HepG2 (cell line): ENCODE measurements around the gene AFF2. TPM values are rescaled to one million over a fixed set of nuclear protein-coding genes. Genes with fewer than 3 reads are reported as not detected.

ENCODE experiments used
- ATAC-seq: fragments of 200-7000 bp; cut with Tn5 transposase; 3 replicates; pipeline ENCODE4 v1.9.1; 2020; ENCODE audit warnings: mild to moderate bottlenecking, moderate library complexity
- BruUV-seq: library from RNA; stranded (reverse); fragments of 400-500 nt; replicated peaks from 2 replicates; lab custom pipeline; 2021; lab: Mats Ljungman, UMichigan
- CTCF ChIA-PET: fragments of 300-600 bp; formaldehyde crosslinking; extraction: SDS; loops from one replicate; lab custom pipeline; 2021; ENCODE audit warnings: low total read pairs, inconsistent platforms, low intra/inter-chr PET ratio; lab: Yijun Ruan, JAX
- POLR2A ChIA-PET: fragments of 350-600 bp; sonication (Branson Sonifier 250); formaldehyde crosslinking; loops from one replicate; lab custom pipeline; 2020; ENCODE audit warnings: antibody characterized with exemption, inconsistent platforms; lab: Yijun Ruan, JAX
- DNase-seq: peaks from one replicate; pipeline ENCODE4 v3.0.0-alpha.2; 2015; ENCODE audit warnings: low spot score
- FAIRE-seq: peaks from 3 replicates; lab custom pipeline; 2011; peaks lifted over from hg19 to GRCh38; lab: Jason Lieb, UNC
- H2AFZ ChIP-seq: one replicate; pipeline ENCODE4 v1.6.1; 2011; ENCODE audit warnings: low read length, inconsistent platforms
- H3K27ac ChIP-seq: fragments of 300-600 bp; 3 replicates; pipeline ENCODE4 v1.8.0; 2011; ENCODE audit warnings: mixed run types, mild to moderate bottlenecking, mixed read lengths, low read length, inconsistent platforms; ENCODE audit not compliant: insufficient read depth; ENCODE audit errors: extremely low read length
- H3K27me3 ChIP-seq, 2 experiments: fragments of 200-600 bp in 1 of 2; 2 replicates in 1 of 2; 3 replicates in 1 of 2; pipeline versions ENCODE4 v1.6.0 to v1.8.0; 2011; ENCODE audit warnings: low read length in 2 of 2, mild to moderate bottlenecking in 2 of 2, moderate library complexity in 2 of 2, inconsistent platforms in 1 of 2; ENCODE audit not compliant: insufficient read depth in 2 of 2, control insufficient read depth in 1 of 2
- H3K36me3 ChIP-seq, 2 experiments: fragments of 200-600 bp in 1 of 2; replicated peaks in 1 of 2; 2 replicates in 1 of 2; 3 replicates in 1 of 2; pipeline versions ENCODE4 v1.5.1 to v1.8.0; 2011; ENCODE audit warnings: low read length in 2 of 2, inconsistent platforms in 1 of 2; ENCODE audit not compliant: insufficient read depth in 2 of 2, control insufficient read depth in 1 of 2
- H3K4me1 ChIP-seq: 2 replicates; pipeline ENCODE4 v1.5.1; 2012; ENCODE audit warnings: low read length, inconsistent platforms; ENCODE audit not compliant: insufficient read depth
- H3K4me2 ChIP-seq: 2 replicates; pipeline ENCODE4 v1.6.0; 2011; ENCODE audit warnings: low read depth, low read length, inconsistent platforms
- H3K4me3 ChIP-seq, 3 experiments: fragments of 200-600 bp in 1 of 3; sonication (generic), shearing (Covaris generic) in 1 of 3; replicated peaks in 1 of 3; 2 replicates each; pipeline ENCODE4 v1.5.1; 2011 to 2016; ENCODE audit warnings: low read length in 3 of 3, inconsistent platforms in 2 of 3, low read depth in 2 of 3, mild to moderate bottlenecking in 2 of 3, control low read depth in 1 of 3, mixed read lengths in 1 of 3; ENCODE audit not compliant: insufficient read depth in 1 of 3
- H3K79me2 ChIP-seq: one replicate; pipeline ENCODE4 v1.6.1; 2011; ENCODE audit warnings: low read length, inconsistent platforms; ENCODE audit not compliant: insufficient read depth
- H3K9ac ChIP-seq: 2 replicates; pipeline ENCODE4 v1.6.0; 2011; ENCODE audit warnings: mild to moderate bottlenecking, low read depth, low read length, inconsistent platforms; ENCODE audit not compliant: insufficient read depth
- H3K9me3 ChIP-seq: 2 replicates; pipeline ENCODE4 v1.5.1; 2012; ENCODE audit warnings: mild to moderate bottlenecking, low read length
- H4K20me1 ChIP-seq: 2 replicates; pipeline ENCODE4 v1.6.0; 2011; ENCODE audit warnings: inconsistent platforms, mild to moderate bottlenecking, low read length, moderate library complexity; ENCODE audit not compliant: insufficient read depth
- KDM1A ChIP-seq: IDR thresholded peaks from 2 replicates; pipeline ENCODE4 v1.6.1; 2016; ENCODE audit warnings: missing compliant biosample characterization
- KDM3A ChIP-seq: IDR thresholded peaks from 2 replicates; pipeline ENCODE4 v1.6.1; 2018; ENCODE audit warnings: low read depth, missing compliant biosample characterization
- MTA1 ChIP-seq: sonication (generic); formaldehyde crosslinking; IDR thresholded peaks from 2 replicates; pipeline ENCODE4 v1.4.0; 2020; ENCODE audit warnings: missing genetic modification reagents, mild to moderate bottlenecking, borderline replicate concordance
- PTBP1 ChIP-seq: fragments of 200-400 bp; formaldehyde crosslinking; IDR thresholded peaks from 2 replicates; pipeline ENCODE4 v1.6.1; 2018; ENCODE audit warnings: low read length, low read depth; ENCODE audit not compliant: poor library complexity, severe bottlenecking
- REL ChIP-seq: sonication (generic); formaldehyde crosslinking; conservative IDR thresholded peaks from 2 replicates; pipeline ENCODE4 v1.8.0; 2022; ENCODE audit warnings: mild to moderate bottlenecking, missing genetic modification reagents, moderate library complexity
- SETDB1 ChIP-seq: sonication (generic); formaldehyde crosslinking; IDR thresholded peaks from 2 replicates; pipeline ENCODE4 v1.5.1; 2020; ENCODE audit warnings: missing genetic modification reagents, mild to moderate bottlenecking, borderline replicate concordance
- SP5 ChIP-seq: IDR thresholded peaks from 2 replicates; pipeline ENCODE4 v1.6.1; 2016; ENCODE audit warnings: low read depth, borderline replicate concordance
- TSC22D2 ChIP-seq: sonication (generic); formaldehyde crosslinking; IDR thresholded peaks from 2 replicates; pipeline ENCODE4 v1.5.1; 2020; ENCODE audit warnings: missing genetic modification reagents, mild to moderate bottlenecking, borderline replicate concordance
- ZBTB7B ChIP-seq: sonication (generic); formaldehyde crosslinking; IDR thresholded peaks from 2 replicates; pipeline ENCODE4 v1.4.0; 2020; ENCODE audit warnings: missing genetic modification reagents
- ZFP62 ChIP-seq: sonication (generic); formaldehyde crosslinking; IDR thresholded peaks from 2 replicates; pipeline ENCODE4 v1.4.0; 2020; ENCODE audit warnings: missing genetic modification reagents
- ZNF672 ChIP-seq: sonication (generic); formaldehyde crosslinking; IDR thresholded peaks from 2 replicates; pipeline ENCODE4 v1.8.1; 2022; ENCODE audit warnings: missing genetic modification reagents
- WGBS: methylation state at CpG from one replicate; pipeline ENCODE4 v1.1.6; 2017; ENCODE audit warnings: low lambda C conversion rate; 5-methylcytosine and 5-hydroxymethylcytosine counted together
- in situ Hi-C: cut with HindIII; loops from 2 replicates; pipeline ENCODE4 v1.10.0; 2017; ENCODE audit warnings: low pct_unique_long_range_greater_than_20kb; ENCODE audit not compliant: extremely low pct_ligation_motif_present
- intact Hi-C: fragments of 100-400 bp; cut with micrococcal nuclease; formaldehyde crosslinking; loops from one replicate; pipeline ENCODE4 v1.10.0; 2022; ENCODE audit not compliant: unreplicated experiment
- polyA plus RNA-seq, 8 experiments: library from polyadenylated mRNA; depleted of rRNA in 3 of 8; stranded (reverse) in 7 of 8; unstranded in 1 of 8; fragments of >200 nt; fragmentation: Illumina TruSeq in 4 of 8; extraction: Trizol in 4 of 8; gene quantifications; 2 replicates each; pipeline versions ENCODE4 v1.2.1 to v1.2.3, GENCODE V29; 2011 to 2016; ENCODE audit warnings: low read depth in 4 of 8, missing spikeins in 1 of 8, mixed read lengths in 1 of 8; ENCODE audit not compliant: insufficient read depth in 1 of 8
- total RNA-seq, 5 experiments: library from RNA; depleted of rRNA; stranded (reverse); fragments of >200 nt; fragmentation: Illumina TruSeq; extraction: Trizol; gene quantifications; 2 replicates each; pipeline ENCODE4 v1.2.3, GENCODE V29; 2016; ENCODE audit warnings: low read depth in 1 of 5
- TF ChIP-seq, protein P1 (sequence below): sonication (generic); formaldehyde crosslinking; conservative IDR thresholded peaks from 2 replicates; pipeline ENCODE4 v1.8.0; 2022; ENCODE audit warnings: mild to moderate bottlenecking, moderate library complexity, missing genetic modification reagents

The AFF2 gene
- total and polyA plus RNA-seq, 2 of the 13 experiments (the other 11 are each of a cell fraction or from before 2014, with no cell fraction given): not detected

DNA sequence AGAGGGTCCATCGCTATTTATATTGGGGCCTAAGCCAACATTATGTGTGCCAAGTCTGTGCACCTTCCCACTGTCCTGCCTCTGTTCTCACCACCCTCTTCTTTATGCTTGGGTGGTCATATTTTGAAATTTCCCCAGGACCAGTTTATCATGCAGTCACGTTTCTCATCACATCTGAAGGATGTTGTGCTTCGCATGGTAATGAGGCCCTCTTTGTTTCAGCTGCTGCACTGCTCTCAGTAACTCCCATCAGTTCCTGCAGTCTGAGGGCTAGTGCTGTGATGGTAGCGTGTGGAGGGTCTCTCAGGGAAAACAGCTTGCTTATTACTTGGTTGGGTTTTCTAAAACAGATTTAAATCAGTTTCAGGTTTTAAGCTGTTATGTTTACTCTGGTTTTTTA is 288.0 kb downstream of the AFF2 start:
- no TSS peak for BruUV-seq
- FAIRE-seq: no peak

DNA sequence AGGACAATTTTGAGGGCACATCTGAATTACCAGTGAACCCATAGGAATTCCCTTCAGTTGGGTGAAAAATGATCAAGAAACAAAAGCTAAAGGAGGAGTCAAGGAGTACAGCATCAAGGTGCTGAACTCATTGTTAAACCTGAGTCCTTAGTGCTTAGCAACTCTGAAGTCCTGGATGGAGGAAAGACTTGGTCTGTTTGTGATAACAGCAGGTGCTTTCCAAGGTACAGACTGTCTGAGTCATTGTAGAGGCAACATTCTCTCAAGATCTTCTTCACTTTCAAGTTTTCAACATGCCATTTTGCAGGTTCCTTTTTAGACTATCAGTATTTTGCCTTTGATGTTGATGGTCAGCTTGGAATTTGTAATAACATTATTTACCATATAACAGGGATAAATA is 293.9 kb downstream of the AFF2 start:
- Histone ChIP-seq H2AFZ (no peak overlapping the region), H3K27me3 (no peaks in the 10 kb centered on the region), H3K79me2 (no peaks in the 10 kb centered on the region), H3K4me2 (no peak overlapping the region), H3K4me1 (no peaks in the 10 kb centered on the region), H3K27ac (no peak overlapping the region), H4K20me1 (no peaks in the 10 kb centered on the region), H3K9me3 (no peaks in the 10 kb centered on the region), H3K9ac (no peak overlapping the region), H3K36me3 (no peaks in the 10 kb centered on the region), H3K4me3 (no peak overlapping the region)
- CTCF ChIA-PET: no interaction called here
- ATAC-seq: no peak
- BruUV-seq: no TSS peak
- FAIRE-seq: no peak
- in situ Hi-C loops (no loop called here), intact Hi-C loops (no loop called here)
- TF ChIP-seq ZBTB7B (CRISPR knock-in tag) (no peak), REL (CRISPR knock-in tag) (no peak), KDM1A (CRISPR knock-in tag) (no peak), SP5 (CRISPR knock-in tag) (no peak), TSC22D2 (CRISPR knock-in tag) (no peak), SETDB1 (no peak)
- no peak for DNase-seq
- POLR2A ChIA-PET: no interaction called here

More for the DNA sequence above, 288.0 kb downstream of the AFF2 start:
- Histone ChIP-seq H3K9ac (no peak overlapping the region), H3K4me1 (no peaks in the 10 kb centered on the region), H3K9me3 (no peaks in the 10 kb centered on the region), H3K4me2 (no peak overlapping the region), H3K36me3 (no peaks in the 10 kb centered on the region), H2AFZ (no peak overlapping the region), H4K20me1 (no peaks in the 10 kb centered on the region), H3K27ac (no peak overlapping the region), H3K79me2 (no peaks in the 10 kb centered on the region), H3K4me3 (no peak overlapping the region), H3K27me3 (no peaks in the 10 kb centered on the region)
- TF ChIP-seq ZFP62 (no peak), PTBP1 (no peak), ZNF672 (CRISPR knock-in tag) (no peak), MTA1 (no peak), KDM3A (no peak)
- TF ChIP-seq, protein P1, sequence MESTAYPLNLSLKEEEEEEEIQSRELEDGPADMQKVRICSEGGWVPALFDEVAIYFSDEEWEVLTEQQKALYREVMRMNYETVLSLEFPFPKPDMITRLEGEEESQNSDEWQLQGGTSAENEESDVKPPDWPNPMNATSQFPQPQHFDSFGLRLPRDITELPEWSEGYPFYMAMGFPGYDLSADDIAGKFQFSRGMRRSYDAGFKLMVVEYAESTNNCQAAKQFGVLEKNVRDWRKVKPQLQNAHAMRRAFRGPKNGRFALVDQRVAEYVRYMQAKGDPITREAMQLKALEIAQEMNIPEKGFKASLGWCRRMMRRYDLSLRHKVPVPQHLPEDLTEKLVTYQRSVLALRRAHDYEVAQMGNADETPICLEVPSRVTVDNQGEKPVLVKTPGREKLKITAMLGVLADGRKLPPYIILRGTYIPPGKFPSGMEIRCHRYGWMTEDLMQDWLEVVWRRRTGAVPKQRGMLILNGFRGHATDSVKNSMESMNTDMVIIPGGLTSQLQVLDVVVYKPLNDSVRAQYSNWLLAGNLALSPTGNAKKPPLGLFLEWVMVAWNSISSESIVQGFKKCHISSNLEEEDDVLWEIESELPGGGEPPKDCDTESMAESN (CRISPR knock-in tag): no peak
- intact Hi-C loops (no loop called here), in situ Hi-C loops (no loop called here)
- WGBS: 25% methylated on average over 4 of the region's 4 CpGs
- ATAC-seq (no peak), DNase-seq (no peak)
- POLR2A ChIA-PET: no interaction called here
- CTCF ChIA-PET: no interaction called here
